Activated T-helper 1 cell treated with Interleukin-2 at 50 U/mL for 16 hours (primary cell): ENCODE measurements around the gene FUT1.
"Not testable (repeated sequence)": the region's sequence is repeated elsewhere in the genome, so short reads cannot be mapped to it uniquely, and the experiment has no call there.

Experiments used
- DNase-seq: peaks from one replicate; pipeline ENCODE4 v3.0.0-alpha.2; 2020; ENCODE audit warnings: low read depth

FUT1 gene

DNA sequence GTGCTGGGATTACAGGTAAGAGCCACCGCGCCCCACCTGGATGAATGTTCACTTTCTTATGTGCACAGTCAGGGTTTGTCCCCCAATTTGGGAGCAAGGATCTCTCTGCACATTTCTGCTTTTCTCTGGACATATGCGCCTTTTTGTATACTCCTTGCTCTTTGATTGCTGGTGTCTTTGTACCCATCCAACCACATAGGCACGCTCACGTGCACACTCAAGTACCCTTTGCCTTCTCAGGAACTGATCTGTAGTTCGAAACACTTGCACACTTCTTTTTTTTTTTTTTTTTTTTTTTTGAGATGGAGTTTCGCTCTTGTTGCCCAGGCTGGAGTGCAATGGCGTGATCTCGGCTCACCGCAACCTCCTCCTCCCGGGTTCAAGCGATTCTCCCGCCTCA, 34.3 kb downstream of the FUT1 start:
- not testable (repeated sequence) for DNase-seq

DNA sequence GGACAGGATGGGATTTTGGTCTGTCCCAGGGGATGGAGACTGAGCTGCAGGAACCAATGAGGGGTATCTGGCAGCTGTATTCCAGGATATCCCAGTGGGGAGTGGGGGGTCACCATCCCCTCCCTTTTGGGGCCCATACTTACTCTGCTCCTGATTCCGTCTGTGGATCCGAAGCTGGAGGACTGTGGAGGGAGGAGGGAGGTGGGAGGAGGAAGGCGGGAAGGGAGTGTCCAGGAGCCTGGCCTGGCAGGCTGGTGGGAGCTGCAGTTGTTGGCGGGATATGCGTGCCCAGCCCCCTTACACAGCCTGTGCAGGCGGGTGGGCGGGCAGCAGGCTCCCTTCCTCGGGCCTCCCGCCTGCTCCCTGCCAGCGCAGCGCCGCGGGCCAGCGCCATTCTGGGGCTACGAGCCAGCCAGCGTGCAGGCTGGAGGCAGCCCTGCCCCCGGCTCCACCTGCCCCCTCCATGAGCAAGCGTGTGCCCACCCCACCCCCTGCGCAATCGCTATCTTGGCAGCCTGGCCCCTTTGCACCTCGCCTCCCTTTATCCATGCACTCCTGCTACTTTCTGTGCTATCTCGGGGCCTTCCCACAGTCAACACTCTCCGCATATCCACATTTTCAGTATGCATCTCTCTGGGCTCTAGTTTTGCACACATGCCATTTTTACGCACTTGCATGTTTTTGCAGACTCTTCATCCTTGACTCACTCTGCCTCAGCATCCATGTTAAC, 35.7 kb downstream of the FUT1 start:
- no peak for DNase-seq

DNA sequence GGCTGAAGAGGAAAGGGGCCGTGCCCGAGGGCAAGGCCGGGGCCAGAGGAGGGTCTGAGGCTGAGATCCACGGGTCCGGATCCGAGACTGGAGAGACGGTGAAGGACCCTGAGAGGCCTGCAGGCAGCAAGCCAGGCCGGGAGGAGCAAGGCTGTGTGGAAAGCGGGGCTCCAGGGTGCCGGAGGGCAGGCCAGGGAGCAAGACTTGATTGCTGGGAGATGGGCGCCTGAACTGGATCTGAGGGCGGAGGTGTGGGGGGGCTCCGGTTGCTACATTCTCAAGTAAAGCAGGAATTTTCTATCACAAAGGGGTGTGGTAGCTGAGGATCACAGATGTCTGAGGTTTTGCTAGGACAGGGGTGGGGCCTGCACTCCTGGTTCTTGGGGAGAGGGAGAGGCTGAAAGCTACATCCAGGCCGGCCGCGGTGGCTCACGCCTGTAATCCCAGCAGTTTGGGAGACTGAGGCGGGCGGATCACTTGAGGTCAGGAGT, 36.7 kb downstream of the FUT1 start:
- no peak for DNase-seq

DNA sequence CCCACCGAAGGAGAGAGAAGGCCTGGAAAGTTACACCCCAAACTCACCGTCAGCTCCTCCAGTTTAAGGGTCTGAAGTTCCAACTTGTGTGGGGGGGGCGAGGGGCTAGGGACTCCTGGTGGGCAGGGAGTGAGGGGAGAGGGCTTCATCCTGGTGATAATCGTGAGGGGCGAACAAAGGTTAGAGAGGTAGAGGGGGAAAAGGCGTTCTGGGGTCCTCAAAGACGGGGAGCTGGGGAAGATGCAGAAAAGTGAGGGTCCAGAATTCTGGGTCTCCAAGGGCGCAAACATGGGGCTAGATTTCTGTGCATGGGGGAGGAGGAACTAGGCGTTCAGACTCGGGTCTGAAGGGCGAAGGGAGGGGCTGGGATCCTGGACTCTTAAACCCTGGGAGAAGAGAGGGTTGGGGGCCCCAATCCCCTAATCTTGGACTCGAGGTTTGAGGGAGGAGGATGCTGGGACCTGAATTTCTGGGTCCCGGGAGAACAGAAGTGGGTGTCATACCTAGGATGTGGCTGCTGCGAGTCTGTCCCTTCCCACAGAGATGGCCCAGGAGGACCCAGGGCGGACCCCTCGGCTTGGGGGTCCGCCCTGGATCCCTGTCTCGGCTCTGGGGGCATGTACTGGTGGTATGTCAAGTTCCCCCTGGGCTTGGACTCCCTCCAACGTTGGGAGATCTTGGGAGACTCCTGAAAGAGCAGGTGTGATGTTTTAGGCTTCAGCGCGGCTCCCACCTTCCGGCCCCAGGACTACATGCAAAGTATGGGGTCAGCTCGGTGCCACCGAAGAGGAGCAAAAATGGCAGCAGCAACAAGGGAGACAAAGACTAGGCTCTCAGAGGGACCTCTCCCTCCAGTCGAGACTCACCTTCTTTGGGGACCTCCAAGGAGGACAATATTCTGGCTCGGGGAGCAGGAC, 37.4 kb downstream of the FUT1 start:
- no peak for DNase-seq

DNA sequence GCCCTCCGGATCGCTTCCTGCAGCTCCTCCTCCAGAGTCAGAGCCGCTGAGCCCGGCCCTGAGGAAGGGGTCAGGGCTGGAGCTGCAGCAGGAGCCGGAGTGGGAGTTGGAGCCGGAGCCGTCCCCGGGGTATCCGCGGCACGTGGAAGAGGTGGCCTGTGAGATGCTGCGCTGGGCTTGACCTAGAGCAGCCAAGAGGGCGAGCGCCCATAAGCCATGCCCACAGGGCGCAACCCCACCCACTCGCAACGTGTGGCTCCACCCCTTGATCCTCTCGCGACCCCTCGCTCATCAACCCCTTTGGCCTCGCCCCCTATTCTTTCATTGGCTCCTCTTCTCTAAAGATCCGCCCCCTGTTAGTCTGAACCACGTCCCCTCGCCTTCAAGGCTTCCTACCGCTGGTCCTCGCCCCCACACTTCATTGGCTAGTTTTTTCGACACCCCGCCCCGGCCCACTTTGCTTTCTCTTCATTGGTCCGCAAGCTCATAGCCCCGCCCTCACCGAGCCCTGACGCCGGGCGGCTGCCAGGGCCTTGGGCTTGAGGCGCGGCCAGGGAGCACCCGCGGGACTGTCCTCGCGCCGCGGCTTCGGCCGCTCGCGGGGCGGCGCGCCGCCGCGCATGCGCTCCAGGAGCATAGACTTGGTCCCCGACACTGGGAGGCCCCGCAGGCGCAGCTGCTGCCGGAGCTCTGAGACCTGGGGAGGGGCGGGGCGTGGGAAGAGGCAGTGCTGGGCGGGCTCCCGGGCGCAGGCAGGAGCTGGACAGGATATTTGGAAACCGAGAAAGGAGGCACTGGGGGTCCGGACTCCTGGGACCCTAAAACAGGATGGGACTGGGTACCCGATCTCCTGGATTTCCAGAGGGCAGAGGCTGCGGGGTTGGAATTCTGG, 38.3 kb downstream of the FUT1 start:
- peak; percentile 94 for DNase-seq

DNA sequence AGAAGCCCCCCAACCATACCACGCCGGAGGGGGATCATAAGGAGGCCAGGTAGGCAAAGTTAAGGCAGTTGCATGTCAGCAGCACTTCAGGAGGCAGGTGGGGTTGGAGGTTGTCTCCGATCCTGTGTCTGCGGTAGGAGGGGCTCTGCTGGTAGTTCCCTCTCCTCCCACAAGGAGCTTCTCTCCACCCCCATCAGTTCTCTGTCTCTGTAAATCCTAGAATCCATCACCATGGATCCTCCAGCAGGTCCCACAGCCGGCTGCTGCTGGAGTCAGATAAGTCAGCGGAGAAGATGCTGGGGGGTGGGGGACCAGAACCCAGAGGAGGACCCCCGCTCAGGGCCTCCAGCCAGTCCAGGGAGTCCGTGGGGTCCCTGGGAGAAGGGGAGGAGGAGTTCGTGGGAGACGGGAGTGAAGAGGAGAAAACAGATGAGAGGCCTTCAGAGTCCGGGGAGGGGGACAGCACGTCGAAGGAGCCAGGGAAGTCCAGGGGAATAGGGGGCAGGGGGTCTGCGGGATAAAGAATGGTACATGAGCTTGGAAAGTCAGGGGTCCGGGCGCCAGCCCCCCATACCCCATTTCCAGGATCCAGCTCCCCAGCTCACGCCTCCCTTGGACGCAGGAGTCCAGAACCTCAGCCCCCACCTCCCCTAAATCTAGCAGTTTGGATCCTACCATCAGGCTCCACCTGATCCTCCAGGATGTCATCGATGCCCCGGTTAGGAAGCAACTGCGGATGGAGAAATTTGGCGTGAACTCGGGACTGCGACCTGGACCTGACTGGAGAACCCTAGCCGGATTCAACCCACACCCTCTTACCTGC, 39.2 kb downstream of the FUT1 start:
- no peak for DNase-seq

DNA sequence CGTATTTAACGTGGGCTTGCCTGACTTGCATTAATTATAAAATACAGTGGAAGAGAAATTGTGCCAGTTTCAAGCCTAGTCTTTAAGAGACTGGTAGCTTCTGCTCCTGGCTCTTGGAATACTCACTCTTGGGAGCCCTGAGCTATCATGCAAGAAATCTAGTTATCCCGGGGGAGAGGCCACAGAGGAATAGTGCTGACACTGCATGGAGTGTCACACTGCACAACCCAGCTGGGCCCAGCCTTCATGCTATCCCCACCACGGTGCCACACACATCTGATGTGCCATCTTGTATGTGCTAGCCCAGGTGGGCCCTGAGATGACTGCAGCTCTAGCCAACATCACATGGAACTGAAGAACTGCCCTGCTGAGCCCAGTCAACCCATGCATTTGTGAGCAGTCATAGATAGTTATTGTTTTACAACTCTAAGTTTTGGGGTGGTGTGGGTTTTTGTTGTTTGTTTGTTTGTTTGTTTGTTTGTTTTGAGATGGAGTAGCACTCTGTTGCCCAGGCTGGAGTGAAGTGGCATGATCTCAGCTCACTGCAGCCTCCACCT, 41.3 kb downstream of the FUT1 start:
- DNase-seq, result no peak

DNA sequence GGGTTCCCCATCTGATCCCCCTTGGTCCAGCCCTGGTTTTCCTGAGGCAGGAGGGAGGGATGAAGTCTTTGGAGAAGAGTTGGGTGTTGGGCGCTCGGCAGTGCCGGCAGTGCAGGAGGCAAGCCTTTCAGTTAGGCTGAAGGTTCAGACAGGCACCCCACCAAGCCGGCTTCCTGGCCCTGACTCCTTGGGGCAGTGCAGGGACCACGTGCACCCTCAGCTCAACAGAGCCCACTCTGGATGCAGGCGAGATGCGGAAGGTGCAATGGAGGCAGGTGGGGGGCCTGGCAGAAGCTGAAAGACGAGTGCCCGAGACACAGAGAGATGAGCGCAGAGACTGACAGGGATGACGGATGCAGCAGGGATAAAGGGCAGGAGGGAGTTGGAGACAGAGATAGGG, 44.0 kb downstream of the FUT1 start:
- no peak for DNase-seq

DNA sequence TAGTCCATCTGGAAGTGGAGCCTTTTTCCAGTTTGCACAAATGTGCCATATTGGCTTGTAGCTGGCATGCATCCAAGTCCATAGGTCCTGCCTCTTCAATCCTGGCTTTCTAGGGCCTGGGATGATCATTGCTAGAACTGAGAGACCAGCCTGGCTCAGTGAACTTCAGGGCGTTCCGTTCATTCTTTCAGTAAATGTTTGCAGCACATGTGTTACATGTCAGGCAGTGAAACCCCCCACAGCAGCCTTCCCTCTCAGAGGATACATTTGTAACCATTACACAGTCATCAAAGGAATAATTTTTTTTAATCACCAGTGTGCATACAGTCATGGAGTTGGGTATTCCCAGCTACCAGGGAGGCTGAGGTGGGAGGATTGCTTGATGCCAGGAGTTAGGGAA, 47.0 kb downstream of the FUT1 start:
- DNase-seq, result no peak

DNA sequence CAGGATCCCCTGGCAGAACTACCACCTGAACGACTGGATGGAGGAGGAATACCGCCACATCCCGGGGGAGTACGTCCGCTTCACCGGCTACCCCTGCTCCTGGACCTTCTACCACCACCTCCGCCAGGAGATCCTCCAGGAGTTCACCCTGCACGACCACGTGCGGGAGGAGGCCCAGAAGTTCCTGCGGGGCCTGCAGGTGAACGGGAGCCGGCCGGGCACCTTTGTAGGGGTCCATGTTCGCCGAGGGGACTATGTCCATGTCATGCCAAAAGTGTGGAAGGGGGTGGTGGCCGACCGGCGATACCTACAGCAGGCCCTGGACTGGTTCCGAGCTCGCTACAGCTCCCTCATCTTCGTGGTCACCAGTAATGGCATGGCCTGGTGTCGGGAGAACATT, 49.1 kb downstream of the FUT1 start:
- DNase-seq, result no peak

DNA sequence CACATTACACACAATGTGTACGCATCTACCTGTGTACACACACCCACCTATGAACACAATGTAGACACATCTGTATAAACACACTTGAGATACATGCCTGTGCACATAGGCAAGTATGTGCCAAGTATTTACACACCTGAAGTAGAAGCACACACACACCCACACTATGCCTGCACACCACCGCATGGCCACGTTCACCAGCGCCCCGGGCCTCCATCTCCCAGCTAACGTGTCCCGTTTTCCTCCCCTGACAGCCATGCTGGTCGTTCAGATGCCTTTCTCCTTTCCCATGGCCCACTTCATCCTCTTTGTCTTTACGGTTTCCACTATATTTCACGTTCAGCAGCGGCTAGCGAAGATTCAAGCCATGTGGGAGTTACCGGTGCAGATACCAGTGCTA, 49.7 kb downstream of the FUT1 start:
- DNase-seq, result no peak

DNA sequence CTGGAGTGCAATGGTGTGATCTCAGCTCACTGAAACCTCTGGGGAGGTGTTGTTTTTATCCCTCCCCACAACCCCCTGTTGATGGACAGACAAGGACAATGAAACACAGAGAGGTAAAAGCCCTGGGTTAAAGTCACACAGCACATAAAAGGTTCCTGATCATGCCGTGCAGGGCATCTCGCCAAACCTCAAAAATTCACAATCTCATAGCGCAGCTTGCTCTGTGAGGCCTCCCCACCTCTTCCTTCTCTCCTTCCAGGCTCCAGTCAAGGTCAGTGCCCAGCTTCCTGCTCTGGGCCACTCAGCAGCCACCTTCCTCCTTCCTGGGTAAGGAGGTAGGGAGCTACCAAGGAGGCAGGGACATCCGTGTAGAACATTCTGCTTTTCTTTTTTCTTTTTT, 54.4 kb downstream of the FUT1 start:
- no peak for DNase-seq
